HG03064 (cell line): Measurements from ENCODE around the gene ITPKB.
"Not testable (repeated sequence)": the region's sequence is repeated elsewhere in the genome, so short reads cannot be mapped to it uniquely, and the experiment has no call there.

Experiments used
- ATAC-seq: cut with Tn5 transposase; IDR thresholded peaks from one replicate; pipeline ENCODE4 v1.9.1; 2021; ENCODE audit warnings: low read depth; ENCODE audit not compliant: unreplicated experiment

ITPKB gene

GRCh38 chr1:226738995-226739695 lies at the start of gene ITPKB:
Gene ITPKB, minus strand, starts transcription at chr1:226739282. Its CDS starts 1,824 bp downstream, at chr1:226737458.
- ATAC-seq, result no peak

GRCh38 chr1:226787638-226788037 lies 48.6 kb upstream of the ITPKB start:
- no peak for ATAC-seq

GRCh38 chr1:226787071-226787470 lies 48.0 kb upstream of the ITPKB start:
- no peak for ATAC-seq

- peak; percentile 83 for ATAC-seq
Observed at GRCh38 chr1:226786550-226786949, 47.5 kb upstream of the ITPKB start.

GRCh38 chr1:226785805-226786204 lies 46.7 kb upstream of the ITPKB start:
- ATAC-seq, result no peak

GRCh38 chr1:226784081-226785049 lies 45.3 kb upstream of the ITPKB start:
- ATAC-seq, result no peak

GRCh38 chr1:226782845-226783601 lies 43.9 kb upstream of the ITPKB start:
- no peak for ATAC-seq

- ATAC-seq, result no peak
Observed at GRCh38 chr1:226781937-226782609, 43.0 kb upstream of the ITPKB start.

GRCh38 chr1:226779561-226779960 lies 40.5 kb upstream of the ITPKB start:
- ATAC-seq, result no peak

- no peak for ATAC-seq
Observed at GRCh38 chr1:226778657-226779058, 39.6 kb upstream of the ITPKB start.

- ATAC-seq, result no peak
Observed at GRCh38 chr1:226776975-226777374, 37.9 kb upstream of the ITPKB start.

GRCh38 chr1:226776066-226776465 lies 37.0 kb upstream of the ITPKB start:
- ATAC-seq, result no peak

- peak; percentile 62 for ATAC-seq
Observed at GRCh38 chr1:226772446-226773139, 33.5 kb upstream of the ITPKB start.

- not testable (repeated sequence) for ATAC-seq
Observed at GRCh38 chr1:226767170-226767569, 28.1 kb upstream of the ITPKB start.

GRCh38 chr1:226766565-226766964 lies 27.5 kb upstream of the ITPKB start:
- ATAC-seq, result no peak

GRCh38 chr1:226764533-226764932 lies 25.5 kb upstream of the ITPKB start:
- peak; percentile 96 for ATAC-seq

GRCh38 chr1:226763905-226764264 lies 24.8 kb upstream of the ITPKB start:
- ATAC-seq, result no peak

GRCh38 chr1:226762988-226763904 lies 24.2 kb upstream of the ITPKB start:
- ATAC-seq, result no peak

GRCh38 chr1:226762055-226762454 lies 23.0 kb upstream of the ITPKB start:
- no peak for ATAC-seq
